ENCODE data around the gene ANXA5.

Gene ANXA5

DNA sequence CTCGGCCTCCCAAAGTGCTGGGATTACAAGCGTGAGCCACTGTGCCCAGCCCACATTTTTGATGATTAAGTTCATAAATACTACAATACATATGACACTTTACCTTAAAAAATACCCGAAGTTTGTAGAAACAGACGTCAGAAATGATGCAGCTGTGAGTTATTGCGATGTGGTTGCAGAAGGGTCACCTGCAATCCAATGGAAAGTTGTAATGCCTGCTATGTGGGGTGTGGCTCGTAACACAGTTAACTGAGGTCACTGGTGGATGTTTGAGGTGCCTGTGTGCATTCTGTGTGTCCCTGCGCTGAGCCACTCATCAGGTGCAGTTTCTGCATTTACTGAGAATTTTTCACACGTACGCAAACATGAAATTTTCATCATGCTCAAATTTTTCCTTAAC is 64.1 kb downstream of the ANXA5 start:
- no peak for DNase-seq

Data from activated CD4-positive, CD25-positive, alpha-beta regulatory T cell treated with anti-CD3 and anti-CD28 coated beads, Interleukin-2, amount 50 U/mL, for 72 hours (primary cell).